ENCODE measurements around the gene NABP2. TPM values are rescaled to one million over a fixed set of nuclear protein-coding genes. Genes with fewer than 3 reads are reported as not detected.

The NABP2 gene
- total and polyA plus RNA-seq, 2 donors (not counting 3 experiments of a cell fraction or from before 2014, with no cell fraction given), result 42.4 to 59.7 TPM

DNA sequence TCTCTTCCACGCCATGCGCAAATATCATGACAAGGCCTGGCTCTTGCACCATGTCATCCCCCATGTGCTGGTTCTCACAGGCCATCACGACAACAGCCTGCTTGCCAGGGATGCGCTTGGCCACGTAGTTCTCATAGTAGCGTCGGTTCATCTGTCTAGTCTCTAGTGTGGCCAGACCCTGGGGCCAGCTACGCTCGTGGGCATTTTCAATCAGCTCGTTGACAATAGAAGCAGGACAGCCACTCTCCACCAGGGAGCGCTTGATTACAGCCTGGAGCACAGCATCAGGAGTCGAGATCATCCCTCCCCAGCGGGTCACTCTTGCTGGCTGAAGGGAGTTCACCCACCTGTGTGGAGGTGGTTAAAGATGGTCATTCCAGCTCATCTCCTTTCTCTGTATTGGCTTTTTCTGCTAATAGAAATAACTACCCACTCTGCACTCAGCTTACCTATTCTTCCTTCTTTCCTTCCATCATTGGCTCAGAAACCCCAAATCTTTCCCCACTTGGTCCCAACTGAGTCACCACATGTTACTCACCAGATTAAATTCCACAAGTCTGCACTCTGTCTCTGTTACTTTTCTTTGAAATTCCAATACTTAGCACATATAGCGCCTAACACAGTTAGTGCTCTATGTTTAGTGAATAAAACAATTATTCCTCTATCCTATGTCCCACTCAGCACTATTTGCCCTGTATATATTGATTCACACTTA, 17.5 kb upstream of the NABP2 start:
- BruUV-seq (replicated peaks), result no TSS peak

More for the DNA sequence above, 17.5 kb upstream of the NABP2 start:
- CTCF ChIA-PET, result interaction anchor here (0.6 to 8.5 kb wide), 20 partner anchors 8 to 301 kb away, joined by 3 to 63 read pairs (median 4); partner anchors contain the start of genes ANKRD52, ESYT1, RNF41 and SLC39A5
- H3K36me3 ChIP-seq (ENCODE audit: control insufficient read depth in 2 of 2, extremely low read depth in 1 of 2, insufficient read depth in 2 of 2, low read length in 2 of 2), result peaks cover 12 to 43% of the 10 kb centered on the region in 2 experiments
- intact Hi-C loops (cut with micrococcal nuclease), result loop anchor here (1.0 kb wide), 2 partner anchors 8 to 18 kb away; partner anchors contain the start of gene NABP2
- peaks cover 17% of the 10 kb centered on the region for H3K4me1 ChIP-seq (ENCODE audit: control insufficient read depth, extremely low read depth, insufficient read depth, low read length)
- POLR2A ChIA-PET, result interaction anchor here (1.4 to 2.8 kb wide), 2 partner anchors 15 to 88 kb away, joined by 3 to 12 read pairs; partner anchors contain the start of genes RNF41 and ZC3H10
- FAIRE-seq (peak; percentile 66), DNase-seq (ENCODE audit: low read depth, low spot score) (peak; percentile 52)
- no peaks in the 10 kb centered on the region for H3K27me3 ChIP-seq (ENCODE audit: control insufficient read depth in 2 of 2, insufficient read depth in 2 of 2, low read length in 2 of 2)
- no peaks in the 10 kb centered on the region for H3K9me1 ChIP-seq (replicated peaks; ENCODE audit: control insufficient read depth, extremely low read depth, insufficient read depth, low read length)
- H3K9ac ChIP-seq (replicated peaks; ENCODE audit: extremely low read depth, insufficient read depth, low read length), result no peak overlapping the region
- H3K27ac ChIP-seq (ENCODE audit: insufficient read depth, low read depth, low read length), result no peak overlapping the region
- H3K9me3 ChIP-seq (replicated peaks; ENCODE audit: control insufficient read depth, insufficient read depth, low read length), result no peaks in the 10 kb centered on the region
- H3K4me2 ChIP-seq (ENCODE audit: insufficient read depth, low read length), result no peak overlapping the region
- H2AFZ ChIP-seq (ENCODE audit: low read depth, low read length), result no peak overlapping the region
- dilution Hi-C loops (cut with MboI; ENCODE audit: extremely low pct_ligation_motif_present, low sequenced_read_pairs), result no loop called here
- H3K4me3 ChIP-seq (replicated peaks in 1 of 3; ENCODE audit: insufficient read depth in 1 of 3, low read depth in 1 of 3, low read length in 3 of 3), result no peak overlapping the region
- no peaks in the 10 kb centered on the region for H3K79me2 ChIP-seq (ENCODE audit: control insufficient read depth, insufficient read depth, low read length)
- H4K20me1 ChIP-seq (replicated peaks; ENCODE audit: control insufficient read depth, extremely low read depth, insufficient read depth, low read length), result no peaks in the 10 kb centered on the region
- TF ChIP-seq EZH2 (IDR thresholded peaks at IDR 0.05; ENCODE audit: borderline replicate concordance, low read depth, low read length, severe bottlenecking) (no peak), GATA2 (IDR thresholded peaks at IDR 0.05; ENCODE audit: insufficient read depth, insufficient read length, low read depth, low read length) (no peak), FOS (IDR thresholded peaks at IDR 0.05; ENCODE audit: borderline replicate concordance, insufficient read depth, low read length) (no peak), POLR2AphosphoS5 (IDR thresholded peaks at IDR 0.05; ENCODE audit: insufficient read depth, low read depth, low read length) (no peak), JUN (IDR thresholded peaks at IDR 0.05; ENCODE audit: borderline replicate concordance, insufficient read depth, insufficient read length, low read depth) (no peak), POLR2A (IDR thresholded peaks at IDR 0.05; ENCODE audit: low read depth, low read length) (peak; percentile 30), MYC (IDR thresholded peaks at IDR 0.05; ENCODE audit: low read depth, low read length) (no peak)
- TF ChIP-seq, protein P1, sequence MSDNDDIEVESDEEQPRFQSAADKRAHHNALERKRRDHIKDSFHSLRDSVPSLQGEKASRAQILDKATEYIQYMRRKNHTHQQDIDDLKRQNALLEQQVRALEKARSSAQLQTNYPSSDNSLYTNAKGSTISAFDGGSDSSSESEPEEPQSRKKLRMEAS (IDR thresholded peaks at IDR 0.05; ENCODE audit: insufficient read depth, insufficient read length), result no peak
- TF ChIP-seq, protein P2, sequence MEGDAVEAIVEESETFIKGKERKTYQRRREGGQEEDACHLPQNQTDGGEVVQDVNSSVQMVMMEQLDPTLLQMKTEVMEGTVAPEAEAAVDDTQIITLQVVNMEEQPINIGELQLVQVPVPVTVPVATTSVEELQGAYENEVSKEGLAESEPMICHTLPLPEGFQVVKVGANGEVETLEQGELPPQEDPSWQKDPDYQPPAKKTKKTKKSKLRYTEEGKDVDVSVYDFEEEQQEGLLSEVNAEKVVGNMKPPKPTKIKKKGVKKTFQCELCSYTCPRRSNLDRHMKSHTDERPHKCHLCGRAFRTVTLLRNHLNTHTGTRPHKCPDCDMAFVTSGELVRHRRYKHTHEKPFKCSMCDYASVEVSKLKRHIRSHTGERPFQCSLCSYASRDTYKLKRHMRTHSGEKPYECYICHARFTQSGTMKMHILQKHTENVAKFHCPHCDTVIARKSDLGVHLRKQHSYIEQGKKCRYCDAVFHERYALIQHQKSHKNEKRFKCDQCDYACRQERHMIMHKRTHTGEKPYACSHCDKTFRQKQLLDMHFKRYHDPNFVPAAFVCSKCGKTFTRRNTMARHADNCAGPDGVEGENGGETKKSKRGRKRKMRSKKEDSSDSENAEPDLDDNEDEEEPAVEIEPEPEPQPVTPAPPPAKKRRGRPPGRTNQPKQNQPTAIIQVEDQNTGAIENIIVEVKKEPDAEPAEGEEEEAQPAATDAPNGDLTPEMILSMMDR (IDR thresholded peaks at IDR 0.05; ENCODE audit: extremely low read depth in 1 of 2, insufficient read depth in 1 of 2, low read depth in 1 of 2, low read length in 2 of 2), result peak; percentile 63 to 73

All from endothelial cell of umbilical vein (primary cell).